ENCODE measurements around the gene MAP3K21.

Gene MAP3K21

DNA sequence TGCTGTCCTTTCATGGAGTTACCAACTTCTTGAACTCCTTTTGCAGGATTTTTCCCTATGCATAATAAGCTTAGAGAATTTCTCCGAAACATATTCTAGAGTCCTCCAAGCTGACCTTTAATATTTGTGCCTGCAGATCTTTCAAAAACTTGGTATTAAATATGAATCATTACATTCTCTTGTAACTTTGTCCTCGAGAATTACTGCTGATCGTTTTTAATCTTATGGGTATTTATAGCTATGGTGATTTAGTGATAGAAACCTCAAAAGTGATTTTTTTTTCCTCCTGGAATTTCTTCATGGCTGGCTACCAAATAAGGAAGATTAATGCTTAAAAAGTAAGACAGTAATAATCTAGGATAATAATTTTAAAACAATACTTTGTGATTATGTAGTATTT lies 39.1 kb downstream of the MAP3K21 start:
- TF ChIP-seq ZNF571 (tag by site-specific recombination; IDR thresholded peaks at IDR 0.05) (no peak), MYNN (tag by site-specific recombination; IDR thresholded peaks at IDR 0.05; ENCODE audit: borderline replicate concordance) (no peak), HOXA7 (CRISPR knock-in tag; IDR thresholded peaks at IDR 0.05; ENCODE audit: borderline replicate concordance) (no peak), ZNF664 (tag by site-specific recombination; IDR thresholded peaks at IDR 0.05) (no peak), OSR2 (tag by site-specific recombination; IDR thresholded peaks at IDR 0.05) (no peak), ZNF433 (tag by site-specific recombination; IDR thresholded peaks at IDR 0.05; ENCODE audit: low read depth) (no peak), GFI1B (tag by site-specific recombination; IDR thresholded peaks at IDR 0.05) (no peak), ZNF768 (tag by site-specific recombination; IDR thresholded peaks at IDR 0.05) (no peak), ZNF510 (tag by site-specific recombination; IDR thresholded peaks at IDR 0.05; ENCODE audit: insufficient replicate concordance) (no peak), ZFP3 (tag by site-specific recombination; IDR thresholded peaks at IDR 0.05; ENCODE audit: low read depth) (no peak), ZNF391 (tag by site-specific recombination; IDR thresholded peaks at IDR 0.05; ENCODE audit: borderline replicate concordance, low read depth) (no peak), ZNF404 (tag by site-specific recombination; IDR thresholded peaks at IDR 0.05) (no peak), ZNF302 (tag by site-specific recombination; IDR thresholded peaks at IDR 0.05; ENCODE audit: low read depth) (no peak), EGR2 (tag by site-specific recombination; IDR thresholded peaks at IDR 0.05; ENCODE audit: low read depth) (no peak), ZNF175 (tag by site-specific recombination; IDR thresholded peaks at IDR 0.05) (no peak)
- TF ChIP-seq, protein P1, sequence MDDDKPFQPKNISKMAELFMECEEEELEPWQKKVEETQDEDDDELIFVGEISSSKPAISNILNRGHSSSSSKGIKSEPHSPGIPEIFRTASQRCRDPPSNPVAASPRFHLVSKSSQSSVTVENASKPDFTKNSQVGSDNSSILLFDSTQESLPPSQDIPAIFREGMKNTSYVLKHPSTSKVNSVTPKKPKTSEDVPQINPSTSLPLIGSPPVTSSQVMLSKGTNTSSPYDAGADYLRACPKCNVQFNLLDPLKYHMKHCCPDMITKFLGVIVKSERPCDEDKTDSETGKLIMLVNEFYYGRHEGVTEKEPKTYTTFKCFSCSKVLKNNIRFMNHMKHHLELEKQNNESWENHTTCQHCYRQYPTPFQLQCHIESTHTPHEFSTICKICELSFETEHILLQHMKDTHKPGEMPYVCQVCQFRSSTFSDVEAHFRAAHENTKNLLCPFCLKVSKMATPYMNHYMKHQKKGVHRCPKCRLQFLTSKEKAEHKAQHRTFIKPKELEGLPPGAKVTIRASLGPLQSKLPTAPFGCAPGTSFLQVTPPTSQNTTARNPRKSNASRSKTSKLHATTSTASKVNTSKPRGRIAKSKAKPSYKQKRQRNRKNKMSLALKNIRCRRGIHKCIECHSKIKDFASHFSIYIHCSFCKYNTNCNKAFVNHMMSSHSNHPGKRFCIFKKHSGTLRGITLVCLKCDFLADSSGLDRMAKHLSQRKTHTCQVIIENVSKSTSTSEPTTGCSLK (tag by site-specific recombination; IDR thresholded peaks at IDR 0.05) = no peak
- TF ChIP-seq, protein P2, sequence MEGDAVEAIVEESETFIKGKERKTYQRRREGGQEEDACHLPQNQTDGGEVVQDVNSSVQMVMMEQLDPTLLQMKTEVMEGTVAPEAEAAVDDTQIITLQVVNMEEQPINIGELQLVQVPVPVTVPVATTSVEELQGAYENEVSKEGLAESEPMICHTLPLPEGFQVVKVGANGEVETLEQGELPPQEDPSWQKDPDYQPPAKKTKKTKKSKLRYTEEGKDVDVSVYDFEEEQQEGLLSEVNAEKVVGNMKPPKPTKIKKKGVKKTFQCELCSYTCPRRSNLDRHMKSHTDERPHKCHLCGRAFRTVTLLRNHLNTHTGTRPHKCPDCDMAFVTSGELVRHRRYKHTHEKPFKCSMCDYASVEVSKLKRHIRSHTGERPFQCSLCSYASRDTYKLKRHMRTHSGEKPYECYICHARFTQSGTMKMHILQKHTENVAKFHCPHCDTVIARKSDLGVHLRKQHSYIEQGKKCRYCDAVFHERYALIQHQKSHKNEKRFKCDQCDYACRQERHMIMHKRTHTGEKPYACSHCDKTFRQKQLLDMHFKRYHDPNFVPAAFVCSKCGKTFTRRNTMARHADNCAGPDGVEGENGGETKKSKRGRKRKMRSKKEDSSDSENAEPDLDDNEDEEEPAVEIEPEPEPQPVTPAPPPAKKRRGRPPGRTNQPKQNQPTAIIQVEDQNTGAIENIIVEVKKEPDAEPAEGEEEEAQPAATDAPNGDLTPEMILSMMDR (tag by site-specific recombination; IDR thresholded peaks at IDR 0.05) = no peak
- TF ChIP-seq, protein P3, sequence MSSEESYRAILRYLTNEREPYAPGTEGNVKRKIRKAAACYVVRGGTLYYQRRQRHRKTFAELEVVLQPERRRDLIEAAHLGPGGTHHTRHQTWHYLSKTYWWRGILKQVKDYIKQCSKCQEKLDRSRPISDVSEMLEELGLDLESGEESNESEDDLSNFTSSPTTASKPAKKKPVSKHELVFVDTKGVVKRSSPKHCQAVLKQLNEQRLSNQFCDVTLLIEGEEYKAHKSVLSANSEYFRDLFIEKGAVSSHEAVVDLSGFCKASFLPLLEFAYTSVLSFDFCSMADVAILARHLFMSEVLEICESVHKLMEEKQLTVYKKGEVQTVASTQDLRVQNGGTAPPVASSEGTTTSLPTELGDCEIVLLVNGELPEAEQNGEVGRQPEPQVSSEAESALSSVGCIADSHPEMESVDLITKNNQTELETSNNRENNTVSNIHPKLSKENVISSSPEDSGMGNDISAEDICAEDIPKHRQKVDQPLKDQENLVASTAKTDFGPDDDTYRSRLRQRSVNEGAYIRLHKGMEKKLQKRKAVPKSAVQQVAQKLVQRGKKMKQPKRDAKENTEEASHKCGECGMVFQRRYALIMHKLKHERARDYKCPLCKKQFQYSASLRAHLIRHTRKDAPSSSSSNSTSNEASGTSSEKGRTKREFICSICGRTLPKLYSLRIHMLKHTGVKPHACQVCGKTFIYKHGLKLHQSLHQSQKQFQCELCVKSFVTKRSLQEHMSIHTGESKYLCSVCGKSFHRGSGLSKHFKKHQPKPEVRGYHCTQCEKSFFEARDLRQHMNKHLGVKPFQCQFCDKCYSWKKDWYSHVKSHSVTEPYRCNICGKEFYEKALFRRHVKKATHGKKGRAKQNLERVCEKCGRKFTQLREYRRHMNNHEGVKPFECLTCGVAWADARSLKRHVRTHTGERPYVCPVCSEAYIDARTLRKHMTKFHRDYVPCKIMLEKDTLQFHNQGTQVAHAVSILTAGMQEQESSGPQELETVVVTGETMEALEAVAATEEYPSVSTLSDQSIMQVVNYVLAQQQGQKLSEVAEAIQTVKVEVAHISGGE (tag by site-specific recombination; conservative IDR thresholded peaks at IDR 0.05; ENCODE audit: low read depth) = no peak
- TF ChIP-seq, protein P4, sequence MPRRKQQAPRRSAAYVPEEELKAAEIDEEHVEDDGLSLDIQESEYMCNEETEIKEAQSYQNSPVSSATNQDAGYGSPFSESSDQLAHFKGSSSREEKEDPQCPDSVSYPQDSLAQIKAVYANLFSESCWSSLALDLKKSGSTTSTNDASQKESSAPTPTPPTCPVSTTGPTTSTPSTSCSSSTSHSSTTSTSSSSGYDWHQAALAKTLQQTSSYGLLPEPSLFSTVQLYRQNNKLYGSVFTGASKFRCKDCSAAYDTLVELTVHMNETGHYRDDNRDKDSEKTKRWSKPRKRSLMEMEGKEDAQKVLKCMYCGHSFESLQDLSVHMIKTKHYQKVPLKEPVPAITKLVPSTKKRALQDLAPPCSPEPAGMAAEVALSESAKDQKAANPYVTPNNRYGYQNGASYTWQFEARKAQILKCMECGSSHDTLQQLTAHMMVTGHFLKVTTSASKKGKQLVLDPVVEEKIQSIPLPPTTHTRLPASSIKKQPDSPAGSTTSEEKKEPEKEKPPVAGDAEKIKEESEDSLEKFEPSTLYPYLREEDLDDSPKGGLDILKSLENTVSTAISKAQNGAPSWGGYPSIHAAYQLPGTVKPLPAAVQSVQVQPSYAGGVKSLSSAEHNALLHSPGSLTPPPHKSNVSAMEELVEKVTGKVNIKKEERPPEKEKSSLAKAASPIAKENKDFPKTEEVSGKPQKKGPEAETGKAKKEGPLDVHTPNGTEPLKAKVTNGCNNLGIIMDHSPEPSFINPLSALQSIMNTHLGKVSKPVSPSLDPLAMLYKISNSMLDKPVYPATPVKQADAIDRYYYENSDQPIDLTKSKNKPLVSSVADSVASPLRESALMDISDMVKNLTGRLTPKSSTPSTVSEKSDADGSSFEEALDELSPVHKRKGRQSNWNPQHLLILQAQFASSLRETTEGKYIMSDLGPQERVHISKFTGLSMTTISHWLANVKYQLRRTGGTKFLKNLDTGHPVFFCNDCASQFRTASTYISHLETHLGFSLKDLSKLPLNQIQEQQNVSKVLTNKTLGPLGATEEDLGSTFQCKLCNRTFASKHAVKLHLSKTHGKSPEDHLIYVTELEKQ (tag by site-specific recombination; IDR thresholded peaks at IDR 0.05; ENCODE audit: borderline replicate concordance) = no peak
- H3K4me1 ChIP-seq (ENCODE audit: control insufficient read depth, insufficient read depth, low read length) = peaks cover 4% of the 10 kb centered on the region; the same call in 1 of the 2 replicates
- ChIA-PET POLR2A (no interaction called here), CTCF (interaction anchor here (0.6 to 5.5 kb wide), 11 partner anchors 11 to 699 kb away, joined by 3 to 31 read pairs (median 4); no protein-coding TSS in a partner anchor)
- H3K36me3 ChIP-seq (ENCODE audit: control insufficient read depth in 2 of 2, insufficient read depth in 1 of 2, low read length in 2 of 2) = peaks cover 13 to 29% of the 10 kb centered on the region in 2 experiments
- no peaks in the 10 kb centered on the region for H3K9me3 ChIP-seq (ENCODE audit: control insufficient read depth, insufficient read depth, low read depth, low read length)
- H3K27ac ChIP-seq (ENCODE audit: extremely low read depth, low read depth, low read length) = no peak overlapping the region
- no peak overlapping the region for H3K4me3 ChIP-seq (ENCODE audit: low read depth, low read length)

Measured in HEK293 (cell line).